ENCODE data around the gene WFDC10B. TPM values are rescaled to one million over a fixed set of nuclear protein-coding genes. Genes with fewer than 3 reads are reported as not detected.

Gene WFDC10B
- total and polyA plus RNA-seq, 2 donors (not counting 3 experiments of a cell fraction or from before 2014, with no cell fraction given) = not detected

DNA sequence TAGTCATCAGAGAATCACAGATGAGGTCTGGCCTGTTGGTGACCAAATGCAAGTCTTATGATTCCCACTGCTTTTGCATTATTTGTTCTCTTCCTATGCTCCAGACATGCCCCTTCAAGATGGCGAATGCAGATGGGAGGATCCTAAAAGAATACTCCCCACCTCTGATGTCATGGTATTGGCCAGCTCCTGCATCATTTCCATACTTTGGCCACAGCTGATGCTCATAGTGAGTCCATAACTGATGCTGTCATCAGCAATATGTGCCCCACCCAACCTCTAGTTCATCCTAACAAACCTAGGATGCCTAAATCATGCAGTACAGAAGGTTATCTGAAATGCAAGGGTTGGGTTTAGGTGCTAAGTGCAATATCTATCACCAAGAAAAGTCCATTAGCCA, 68.3 kb downstream of the WFDC10B start:
- FAIRE-seq (no peak), DNase-seq (ENCODE audit: low read depth, low spot score) (no peak)
- H3K9me3 ChIP-seq (replicated peaks; ENCODE audit: control insufficient read depth, insufficient read depth, low read length) = no peaks in the 10 kb centered on the region
- H3K36me3 ChIP-seq (ENCODE audit: control insufficient read depth in 2 of 2, extremely low read depth in 1 of 2, insufficient read depth in 2 of 2, low read length in 2 of 2) = no peaks in the 10 kb centered on the region
- no peaks in the 10 kb centered on the region for H3K79me2 ChIP-seq (ENCODE audit: control insufficient read depth, insufficient read depth, low read length)
- no peaks in the 10 kb centered on the region for H3K4me1 ChIP-seq (ENCODE audit: control insufficient read depth, extremely low read depth, insufficient read depth, low read length)
- dilution Hi-C loops (cut with MboI; ENCODE audit: extremely low pct_ligation_motif_present, low sequenced_read_pairs) = no loop called here
- BruUV-seq (replicated peaks) = no TSS peak
- CTCF ChIA-PET = no interaction called here
- no peak overlapping the region for H3K27ac ChIP-seq (ENCODE audit: insufficient read depth, low read depth, low read length)
- intact Hi-C loops (cut with micrococcal nuclease) = no loop called here
- H3K9ac ChIP-seq (replicated peaks; ENCODE audit: extremely low read depth, insufficient read depth, low read length) = no peak overlapping the region
- H3K4me3 ChIP-seq (replicated peaks in 1 of 3; ENCODE audit: insufficient read depth in 1 of 3, low read depth in 1 of 3, low read length in 3 of 3) = no peak overlapping the region
- H3K9me1 ChIP-seq (replicated peaks; ENCODE audit: control insufficient read depth, extremely low read depth, insufficient read depth, low read length) = no peaks in the 10 kb centered on the region
- no peak for TF ChIP-seq FOS (IDR thresholded peaks at IDR 0.05; ENCODE audit: borderline replicate concordance, insufficient read depth, low read length)
- no peak for TF ChIP-seq POLR2AphosphoS5 (IDR thresholded peaks at IDR 0.05; ENCODE audit: insufficient read depth, low read depth, low read length)
- TF ChIP-seq EZH2 (IDR thresholded peaks at IDR 0.05; ENCODE audit: borderline replicate concordance, low read depth, low read length, severe bottlenecking) = no peak
- TF ChIP-seq, protein P1, sequence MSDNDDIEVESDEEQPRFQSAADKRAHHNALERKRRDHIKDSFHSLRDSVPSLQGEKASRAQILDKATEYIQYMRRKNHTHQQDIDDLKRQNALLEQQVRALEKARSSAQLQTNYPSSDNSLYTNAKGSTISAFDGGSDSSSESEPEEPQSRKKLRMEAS (IDR thresholded peaks at IDR 0.05; ENCODE audit: insufficient read depth, insufficient read length) = no peak
- no peak for TF ChIP-seq GATA2 (IDR thresholded peaks at IDR 0.05; ENCODE audit: insufficient read depth, insufficient read length, low read depth, low read length)
- no peak for TF ChIP-seq JUN (IDR thresholded peaks at IDR 0.05; ENCODE audit: borderline replicate concordance, insufficient read depth, insufficient read length, low read depth)
- TF ChIP-seq MYC (IDR thresholded peaks at IDR 0.05; ENCODE audit: low read depth, low read length) = no peak
- TF ChIP-seq, protein P2, sequence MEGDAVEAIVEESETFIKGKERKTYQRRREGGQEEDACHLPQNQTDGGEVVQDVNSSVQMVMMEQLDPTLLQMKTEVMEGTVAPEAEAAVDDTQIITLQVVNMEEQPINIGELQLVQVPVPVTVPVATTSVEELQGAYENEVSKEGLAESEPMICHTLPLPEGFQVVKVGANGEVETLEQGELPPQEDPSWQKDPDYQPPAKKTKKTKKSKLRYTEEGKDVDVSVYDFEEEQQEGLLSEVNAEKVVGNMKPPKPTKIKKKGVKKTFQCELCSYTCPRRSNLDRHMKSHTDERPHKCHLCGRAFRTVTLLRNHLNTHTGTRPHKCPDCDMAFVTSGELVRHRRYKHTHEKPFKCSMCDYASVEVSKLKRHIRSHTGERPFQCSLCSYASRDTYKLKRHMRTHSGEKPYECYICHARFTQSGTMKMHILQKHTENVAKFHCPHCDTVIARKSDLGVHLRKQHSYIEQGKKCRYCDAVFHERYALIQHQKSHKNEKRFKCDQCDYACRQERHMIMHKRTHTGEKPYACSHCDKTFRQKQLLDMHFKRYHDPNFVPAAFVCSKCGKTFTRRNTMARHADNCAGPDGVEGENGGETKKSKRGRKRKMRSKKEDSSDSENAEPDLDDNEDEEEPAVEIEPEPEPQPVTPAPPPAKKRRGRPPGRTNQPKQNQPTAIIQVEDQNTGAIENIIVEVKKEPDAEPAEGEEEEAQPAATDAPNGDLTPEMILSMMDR (IDR thresholded peaks at IDR 0.05; ENCODE audit: extremely low read depth in 1 of 2, insufficient read depth in 1 of 2, low read depth in 1 of 2, low read length in 2 of 2) = no peak
- TF ChIP-seq POLR2A (IDR thresholded peaks at IDR 0.05; ENCODE audit: low read depth, low read length) = no peak
- no peak overlapping the region for H3K4me2 ChIP-seq (ENCODE audit: insufficient read depth, low read length)
- no peak overlapping the region for H2AFZ ChIP-seq (ENCODE audit: low read depth, low read length)
- H3K27me3 ChIP-seq (ENCODE audit: control insufficient read depth in 2 of 2, insufficient read depth in 2 of 2, low read length in 2 of 2) = no peaks in the 10 kb centered on the region
- POLR2A ChIA-PET = no interaction called here
- no peaks in the 10 kb centered on the region for H4K20me1 ChIP-seq (replicated peaks; ENCODE audit: control insufficient read depth, extremely low read depth, insufficient read depth, low read length)

Small RNA genes within 50 kb of the gene (microRNA-seq; reads per million reads assigned to microRNA genes)
- not detected for gene MIR3617 (ENCODE audit: borderline number of aligned reads, borderline replicate concordance)

Small RNA genes within 50 kb of the gene (small RNA-seq; reads per million reads assigned to genes)
- gene MIR3617 (ENCODE audit: insufficient read depth, insufficient read length, low read depth, low replicate concordance) = not detected
- gene SPINT5P (ENCODE audit: insufficient read depth, insufficient read length, low read depth, low replicate concordance) = not detected

Other genes with a start within 250 kb of the WFDC10B start
- gene WFDC2, start 235.3 kb downstream of the WFDC10B start, total RNA-seq = not detected in 2 replicates
- gene WFDC2, start 235.3 kb downstream of the WFDC10B start, polyA plus RNA-seq = 0.22 TPM in 1 of 2 replicates, not detected in the other
- not detected in 2 replicates for gene SPINT3, start 189.4 kb downstream of the WFDC10B start, total RNA-seq
- gene SPINT3, start 189.4 kb downstream of the WFDC10B start, polyA plus RNA-seq = not detected in 2 replicates
- not detected in 2 replicates for gene WFDC6, start 165.5 kb downstream of the WFDC10B start, total RNA-seq
- not detected in 2 replicates for gene WFDC6, start 165.5 kb downstream of the WFDC10B start, polyA plus RNA-seq
- not detected in 2 replicates for gene EPPIN, start 157.6 kb downstream of the WFDC10B start, total RNA-seq
- gene EPPIN, start 157.6 kb downstream of the WFDC10B start, polyA plus RNA-seq = not detected in 2 replicates
- not detected in 2 replicates for gene WFDC8, start 125.7 kb downstream of the WFDC10B start, total RNA-seq
- gene WFDC8, start 125.7 kb downstream of the WFDC10B start, polyA plus RNA-seq = not detected in 2 replicates
- not detected in 2 replicates for gene WFDC10A, start 75.3 kb downstream of the WFDC10B start, total RNA-seq
- gene WFDC10A, start 75.3 kb downstream of the WFDC10B start, polyA plus RNA-seq = not detected in 2 replicates
- gene WFDC9, start 73.7 kb downstream of the WFDC10B start, total RNA-seq = not detected in 2 replicates
- not detected in 2 replicates for gene WFDC9, start 73.7 kb downstream of the WFDC10B start, polyA plus RNA-seq
- not detected in 2 replicates for gene WFDC11, start 34.8 kb downstream of the WFDC10B start, total RNA-seq
- not detected in 2 replicates for gene WFDC11, start 34.8 kb downstream of the WFDC10B start, polyA plus RNA-seq
- not detected in 2 replicates for gene WFDC13, start 3.0 kb downstream of the WFDC10B start, total RNA-seq
- not detected in 2 replicates for gene WFDC13, start 3.0 kb downstream of the WFDC10B start, polyA plus RNA-seq
- gene SPINT4, start 17.3 kb upstream of the WFDC10B start, total RNA-seq = not detected in 2 replicates
- gene SPINT4, start 17.3 kb upstream of the WFDC10B start, polyA plus RNA-seq = not detected in 2 replicates
- gene WFDC3, start 86.9 kb upstream of the WFDC10B start, total RNA-seq = not detected in 2 replicates
- 0.39 TPM in 1 of 2 replicates, not detected in the other for gene WFDC3, start 86.9 kb upstream of the WFDC10B start, polyA plus RNA-seq
- gene DNTTIP1, start 86.9 kb upstream of the WFDC10B start, total RNA-seq = 31.9 and 33.7 TPM in 2 replicates
- 38.4 and 40.5 TPM in 2 replicates for gene DNTTIP1, start 86.9 kb upstream of the WFDC10B start, polyA plus RNA-seq
- gene UBE2C, start 107.6 kb upstream of the WFDC10B start, total RNA-seq = 108 and 129 TPM in 2 replicates
- 130 and 135 TPM in 2 replicates for gene UBE2C, start 107.6 kb upstream of the WFDC10B start, polyA plus RNA-seq
- not detected in 2 replicates for gene TNNC2, start 122.3 kb upstream of the WFDC10B start, total RNA-seq
- 0.19 and 0.26 TPM in 2 replicates for gene TNNC2, start 122.3 kb upstream of the WFDC10B start, polyA plus RNA-seq
- 11.9 and 14.9 TPM in 2 replicates for gene SNX21, start 128.8 kb upstream of the WFDC10B start, total RNA-seq
- gene SNX21, start 128.8 kb upstream of the WFDC10B start, polyA plus RNA-seq = 11.6 and 14.8 TPM in 2 replicates
- 15.5 and 15.8 TPM in 2 replicates for gene ACOT8, start 152.4 kb upstream of the WFDC10B start, total RNA-seq
- gene ACOT8, start 152.4 kb upstream of the WFDC10B start, polyA plus RNA-seq = 50.9 and 58.8 TPM in 2 replicates
- 4.2 and 4.4 TPM in 2 replicates for gene ZSWIM3, start 152.6 kb upstream of the WFDC10B start, total RNA-seq
- gene ZSWIM3, start 152.6 kb upstream of the WFDC10B start, polyA plus RNA-seq = 3.8 and 4.5 TPM in 2 replicates
- gene ZSWIM1, start 176.2 kb upstream of the WFDC10B start, total RNA-seq = 10.0 and 11.3 TPM in 2 replicates
- 8.5 and 9.4 TPM in 2 replicates for gene ZSWIM1, start 176.2 kb upstream of the WFDC10B start, polyA plus RNA-seq
- gene SPATA25, start 182.6 kb upstream of the WFDC10B start, total RNA-seq = 1.3 TPM in 1 of 2 replicates, not detected in the other
- gene SPATA25, start 182.6 kb upstream of the WFDC10B start, polyA plus RNA-seq = 0.69 and 1.0 TPM in 2 replicates
- 5.4 and 6.5 TPM in 2 replicates for gene NEURL2, start 186.2 kb upstream of the WFDC10B start, total RNA-seq
- gene NEURL2, start 186.2 kb upstream of the WFDC10B start, polyA plus RNA-seq = 2.8 and 4.5 TPM in 2 replicates
- 156 and 169 TPM in 2 replicates for gene CTSA, start 186.3 kb upstream of the WFDC10B start, total RNA-seq
- 409 and 427 TPM in 2 replicates for gene CTSA, start 186.3 kb upstream of the WFDC10B start, polyA plus RNA-seq
- 61.9 and 62.1 TPM in 2 replicates for gene PLTP, start 207.1 kb upstream of the WFDC10B start, total RNA-seq
- gene PLTP, start 207.1 kb upstream of the WFDC10B start, polyA plus RNA-seq = 118 TPM in 2 replicates
- gene PCIF1, start 229.7 kb upstream of the WFDC10B start, total RNA-seq = 25.8 and 27.2 TPM in 2 replicates
- 26.4 and 27.6 TPM in 2 replicates for gene PCIF1, start 229.7 kb upstream of the WFDC10B start, polyA plus RNA-seq

Measured in endothelial cell of umbilical vein (primary cell).